HepG2 (cell line): ENCODE measurements around the gene WSCD2. TPM values are rescaled to one million over a fixed set of nuclear protein-coding genes. Genes with fewer than 3 reads are reported as not detected.

Source experiments
- ATAC-seq: fragments of 200-7000 bp; cut with Tn5 transposase; 3 replicates; pipeline ENCODE4 v1.9.1; 2020; ENCODE audit warnings: mild to moderate bottlenecking, moderate library complexity
- BruUV-seq: library from RNA; stranded (reverse); fragments of 400-500 nt; replicated peaks from 2 replicates; lab custom pipeline; 2021; lab: Mats Ljungman, UMichigan
- CTCF ChIA-PET: fragments of 300-600 bp; formaldehyde crosslinking; extraction: SDS; loops from one replicate; lab custom pipeline; 2021; ENCODE audit warnings: low total read pairs, inconsistent platforms, low intra/inter-chr PET ratio; lab: Yijun Ruan, JAX
- POLR2A ChIA-PET: fragments of 350-600 bp; sonication (Branson Sonifier 250); formaldehyde crosslinking; loops from one replicate; lab custom pipeline; 2020; ENCODE audit warnings: antibody characterized with exemption, inconsistent platforms; lab: Yijun Ruan, JAX
- DNase-seq: peaks from one replicate; pipeline ENCODE4 v3.0.0-alpha.2; 2015; ENCODE audit warnings: low spot score
- FAIRE-seq: peaks from 3 replicates; lab custom pipeline; 2011; peaks lifted over from hg19 to GRCh38; lab: Jason Lieb, UNC
- H2AFZ ChIP-seq: one replicate; pipeline ENCODE4 v1.6.1; 2011; ENCODE audit warnings: low read length, inconsistent platforms
- H3K27ac ChIP-seq: fragments of 300-600 bp; 3 replicates; pipeline ENCODE4 v1.8.0; 2011; ENCODE audit warnings: mixed run types, mild to moderate bottlenecking, mixed read lengths, low read length, inconsistent platforms; ENCODE audit not compliant: insufficient read depth; ENCODE audit errors: extremely low read length
- H3K27me3 ChIP-seq, 2 experiments: fragments of 200-600 bp in 1 of 2; 2 replicates in 1 of 2; 3 replicates in 1 of 2; pipeline versions ENCODE4 v1.6.0 to v1.8.0; 2011; ENCODE audit warnings: low read length in 2 of 2, mild to moderate bottlenecking in 2 of 2, moderate library complexity in 2 of 2, inconsistent platforms in 1 of 2; ENCODE audit not compliant: insufficient read depth in 2 of 2, control insufficient read depth in 1 of 2
- H3K36me3 ChIP-seq, 2 experiments: fragments of 200-600 bp in 1 of 2; replicated peaks in 1 of 2; 2 replicates in 1 of 2; 3 replicates in 1 of 2; pipeline versions ENCODE4 v1.5.1 to v1.8.0; 2011; ENCODE audit warnings: low read length in 2 of 2, inconsistent platforms in 1 of 2; ENCODE audit not compliant: insufficient read depth in 2 of 2, control insufficient read depth in 1 of 2
- H3K4me1 ChIP-seq: 2 replicates; pipeline ENCODE4 v1.5.1; 2012; ENCODE audit warnings: low read length, inconsistent platforms; ENCODE audit not compliant: insufficient read depth
- H3K4me2 ChIP-seq: 2 replicates; pipeline ENCODE4 v1.6.0; 2011; ENCODE audit warnings: low read depth, low read length, inconsistent platforms
- H3K4me3 ChIP-seq, 3 experiments: fragments of 200-600 bp in 1 of 3; sonication (generic), shearing (Covaris generic) in 1 of 3; replicated peaks in 1 of 3; 2 replicates each; pipeline ENCODE4 v1.5.1; 2011 to 2016; ENCODE audit warnings: low read length in 3 of 3, inconsistent platforms in 2 of 3, low read depth in 2 of 3, mild to moderate bottlenecking in 2 of 3, control low read depth in 1 of 3, mixed read lengths in 1 of 3; ENCODE audit not compliant: insufficient read depth in 1 of 3
- H3K79me2 ChIP-seq: one replicate; pipeline ENCODE4 v1.6.1; 2011; ENCODE audit warnings: low read length, inconsistent platforms; ENCODE audit not compliant: insufficient read depth
- H3K9ac ChIP-seq: 2 replicates; pipeline ENCODE4 v1.6.0; 2011; ENCODE audit warnings: mild to moderate bottlenecking, low read depth, low read length, inconsistent platforms; ENCODE audit not compliant: insufficient read depth
- H3K9me3 ChIP-seq: 2 replicates; pipeline ENCODE4 v1.5.1; 2012; ENCODE audit warnings: mild to moderate bottlenecking, low read length
- H4K20me1 ChIP-seq: 2 replicates; pipeline ENCODE4 v1.6.0; 2011; ENCODE audit warnings: inconsistent platforms, mild to moderate bottlenecking, low read length, moderate library complexity; ENCODE audit not compliant: insufficient read depth
- BORCS8-MEF2B ChIP-seq: sonication (generic); formaldehyde crosslinking; IDR thresholded peaks from 2 replicates; pipeline ENCODE4 v1.8.0; 2022; ENCODE audit warnings: mild to moderate bottlenecking, missing genetic modification reagents
- FIP1L1 ChIP-seq: fragments of 200-400 bp; formaldehyde crosslinking; IDR thresholded peaks from 2 replicates; pipeline ENCODE4 v1.6.1; 2018; ENCODE audit warnings: low read depth, mild to moderate bottlenecking, low read length, moderate library complexity, borderline replicate concordance; ENCODE audit not compliant: insufficient read depth
- GPBP1L1 ChIP-seq: sonication (generic); formaldehyde crosslinking; IDR thresholded peaks from 2 replicates; pipeline ENCODE4 v1.5.0; 2020; ENCODE audit warnings: mild to moderate bottlenecking, missing genetic modification reagents
- NFRKB ChIP-seq: fragments of 450-650 bp; IDR thresholded peaks from 2 replicates; pipeline ENCODE4 v1.6.1; 2017
- PLRG1 ChIP-seq: fragments of 450-650 bp; conservative IDR thresholded peaks from 2 replicates; pipeline ENCODE4 v1.6.1; 2016
- SCMH1 ChIP-seq: sonication (generic); formaldehyde crosslinking; IDR thresholded peaks from 2 replicates; pipeline ENCODE4 v1.9.0; 2021; ENCODE audit warnings: missing genetic modification reagents, mild to moderate bottlenecking, borderline replicate concordance
- SIX4 ChIP-seq: sonication (generic); formaldehyde crosslinking; IDR thresholded peaks from 2 replicates; pipeline ENCODE4 v1.4.0; 2020; ENCODE audit warnings: missing genetic modification reagents
- STAG1 ChIP-seq: sonication (generic); formaldehyde crosslinking; IDR thresholded peaks from 2 replicates; pipeline ENCODE4 v1.4.0; 2020; ENCODE audit warnings: missing genetic modification reagents
- UBTF ChIP-seq: sonication (generic); formaldehyde crosslinking; IDR thresholded peaks from 2 replicates; pipeline ENCODE4 v1.4.0; 2020; ENCODE audit warnings: mild to moderate bottlenecking, missing genetic modification reagents
- ZKSCAN8 ChIP-seq: IDR thresholded peaks from 2 replicates; pipeline ENCODE4 v1.6.1; 2016; ENCODE audit warnings: borderline replicate concordance, missing genetic modification reagents, missing compliant biosample characterization
- ZNF768 ChIP-seq: sonication (generic); formaldehyde crosslinking; IDR thresholded peaks from 2 replicates; pipeline ENCODE4 v1.4.0; 2020; ENCODE audit warnings: missing genetic modification reagents
- ZNF790 ChIP-seq: sonication (generic); formaldehyde crosslinking; IDR thresholded peaks from 2 replicates; pipeline ENCODE4 v1.8.0; 2022; ENCODE audit warnings: missing genetic modification reagents, mild to moderate bottlenecking, borderline replicate concordance
- ZNF850 ChIP-seq: sonication (generic); formaldehyde crosslinking; conservative IDR thresholded peaks from 2 replicates; pipeline ENCODE4 v1.9.0; 2021; ENCODE audit warnings: mild to moderate bottlenecking, missing genetic modification reagents
- ZSCAN22 ChIP-seq: sonication (generic); formaldehyde crosslinking; IDR thresholded peaks from 2 replicates; pipeline ENCODE4 v1.4.0; 2020; ENCODE audit warnings: mild to moderate bottlenecking, missing genetic modification reagents
- ZSCAN29 ChIP-seq: sonication (generic); formaldehyde crosslinking; conservative IDR thresholded peaks from 2 replicates; pipeline ENCODE4 v1.4.0; 2020; ENCODE audit warnings: mild to moderate bottlenecking, missing genetic modification reagents
- WGBS: methylation state at CpG from one replicate; pipeline ENCODE4 v1.1.6; 2017; ENCODE audit warnings: low lambda C conversion rate; 5-methylcytosine and 5-hydroxymethylcytosine counted together
- in situ Hi-C: cut with HindIII; loops from 2 replicates; pipeline ENCODE4 v1.10.0; 2017; ENCODE audit warnings: low pct_unique_long_range_greater_than_20kb; ENCODE audit not compliant: extremely low pct_ligation_motif_present
- intact Hi-C: fragments of 100-400 bp; cut with micrococcal nuclease; formaldehyde crosslinking; loops from one replicate; pipeline ENCODE4 v1.10.0; 2022; ENCODE audit not compliant: unreplicated experiment
- polyA plus RNA-seq, 8 experiments: library from polyadenylated mRNA; depleted of rRNA in 3 of 8; stranded (reverse) in 7 of 8; unstranded in 1 of 8; fragments of >200 nt; fragmentation: Illumina TruSeq in 4 of 8; extraction: Trizol in 4 of 8; gene quantifications; 2 replicates each; pipeline versions ENCODE4 v1.2.1 to v1.2.3, GENCODE V29; 2011 to 2016; ENCODE audit warnings: low read depth in 4 of 8, missing spikeins in 1 of 8, mixed read lengths in 1 of 8; ENCODE audit not compliant: insufficient read depth in 1 of 8
- total RNA-seq, 5 experiments: library from RNA; depleted of rRNA; stranded (reverse); fragments of >200 nt; fragmentation: Illumina TruSeq; extraction: Trizol; gene quantifications; 2 replicates each; pipeline ENCODE4 v1.2.3, GENCODE V29; 2016; ENCODE audit warnings: low read depth in 1 of 5
- TF ChIP-seq, protein P1 (sequence below): sonication (generic); formaldehyde crosslinking; conservative IDR thresholded peaks from 2 replicates; pipeline ENCODE4 v1.5.0; 2020; ENCODE audit warnings: missing genetic modification reagents

Gene WSCD2
- total and polyA plus RNA-seq, 2 of the 13 experiments (the other 11 are each of a cell fraction or from before 2014, with no cell fraction given) = not detected

GRCh38 chr12:108190529-108190928 lies 61.4 kb downstream of the WSCD2 start:
- Histone ChIP-seq H3K9me3 (no peaks in the 10 kb centered on the region), H3K36me3 (no peaks in the 10 kb centered on the region), H3K27ac (no peak overlapping the region), H3K4me3 (no peak overlapping the region), H2AFZ (no peak overlapping the region), H3K9ac (no peak overlapping the region), H3K27me3 (no peaks in the 10 kb centered on the region), H3K4me2 (no peak overlapping the region), H3K79me2 (no peaks in the 10 kb centered on the region), H3K4me1 (no peaks in the 10 kb centered on the region), H4K20me1 (no peaks in the 10 kb centered on the region)
- ChIA-PET CTCF (no interaction called here), POLR2A (no interaction called here)
- BruUV-seq = no TSS peak
- FAIRE-seq (no peak), ATAC-seq (no peak), DNase-seq (no peak)
- TF ChIP-seq NFRKB (no peak), ZSCAN22 (no peak), ZNF790 (no peak), ZNF768 (CRISPR knock-in tag) (no peak), PLRG1 (no peak), STAG1 (CRISPR knock-in tag) (no peak), ZNF850 (CRISPR knock-in tag) (no peak)
- WGBS = 0% methylated on average over 3 of the region's 3 CpGs
- in situ Hi-C loops (loop anchor here (25.0 kb wide), 1 partner anchor 203 kb away; no protein-coding TSS in a partner anchor), intact Hi-C loops (no loop called here)

DNA sequence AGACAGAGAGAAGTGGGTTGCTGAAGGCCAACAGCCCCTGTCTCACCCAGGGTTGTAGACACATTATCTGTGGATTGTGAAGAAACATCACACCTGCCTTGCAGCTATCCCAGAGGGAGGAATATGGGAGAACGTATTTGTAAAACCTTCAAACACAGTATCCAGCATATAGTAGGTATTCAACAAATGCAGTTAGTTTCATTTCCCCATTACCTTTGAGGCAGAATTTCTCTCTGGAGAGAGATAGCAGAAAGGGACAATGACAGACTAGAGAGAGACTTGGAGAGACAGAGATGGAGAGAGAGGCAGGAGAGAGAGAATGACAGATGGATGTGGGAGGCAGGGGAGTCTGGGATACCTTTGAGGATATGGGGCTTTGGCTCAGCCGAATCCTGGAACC lies 62.0 kb downstream of the WSCD2 start:
- BruUV-seq = no TSS peak
- DNase-seq (no peak), FAIRE-seq (no peak), ATAC-seq (no peak)
- H3K27me3 ChIP-seq = no peaks in the 10 kb centered on the region
- in situ Hi-C loops = loop anchor here (25.0 kb wide), 1 partner anchor 204 kb away; no protein-coding TSS in a partner anchor
- no peaks in the 10 kb centered on the region for H3K4me1 ChIP-seq
- no peak overlapping the region for H3K4me3 ChIP-seq
- no peak overlapping the region for H2AFZ ChIP-seq
- intact Hi-C loops = no loop called here
- no peaks in the 10 kb centered on the region for H4K20me1 ChIP-seq
- H3K79me2 ChIP-seq = no peaks in the 10 kb centered on the region
- H3K4me2 ChIP-seq = no peak overlapping the region
- ChIA-PET POLR2A (no interaction called here), CTCF (no interaction called here)
- no peak overlapping the region for H3K9ac ChIP-seq
- no peaks in the 10 kb centered on the region for H3K9me3 ChIP-seq
- H3K36me3 ChIP-seq = no peaks in the 10 kb centered on the region
- 7% methylated on average over 2 of the region's 2 CpGs for WGBS
- no peak overlapping the region for H3K27ac ChIP-seq
- TF ChIP-seq, protein P1, sequence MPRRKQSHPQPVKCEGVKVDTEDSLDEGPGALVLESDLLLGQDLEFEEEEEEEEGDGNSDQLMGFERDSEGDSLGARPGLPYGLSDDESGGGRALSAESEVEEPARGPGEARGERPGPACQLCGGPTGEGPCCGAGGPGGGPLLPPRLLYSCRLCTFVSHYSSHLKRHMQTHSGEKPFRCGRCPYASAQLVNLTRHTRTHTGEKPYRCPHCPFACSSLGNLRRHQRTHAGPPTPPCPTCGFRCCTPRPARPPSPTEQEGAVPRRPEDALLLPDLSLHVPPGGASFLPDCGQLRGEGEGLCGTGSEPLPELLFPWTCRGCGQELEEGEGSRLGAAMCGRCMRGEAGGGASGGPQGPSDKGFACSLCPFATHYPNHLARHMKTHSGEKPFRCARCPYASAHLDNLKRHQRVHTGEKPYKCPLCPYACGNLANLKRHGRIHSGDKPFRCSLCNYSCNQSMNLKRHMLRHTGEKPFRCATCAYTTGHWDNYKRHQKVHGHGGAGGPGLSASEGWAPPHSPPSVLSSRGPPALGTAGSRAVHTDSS (CRISPR knock-in tag) = no peak
- TF ChIP-seq GPBP1L1 (no peak), FIP1L1 (no peak), UBTF (no peak), SCMH1 (CRISPR knock-in tag) (no peak), ZKSCAN8 (CRISPR knock-in tag) (no peak), BORCS8-MEF2B (no peak), SIX4 (CRISPR knock-in tag) (no peak), ZSCAN29 (CRISPR knock-in tag) (no peak)
